Posterior cingulate gyrus (tissue), 11 donors: Measurements from ENCODE around the gene SLC5A3.

Experiments
- DNase-seq, 10 donors: peaks; one replicate each; pipeline versions ENCODE4 v3.0.0 to v3.0.0-alpha.2; 2020 to 2021; ENCODE audit warnings: mixed read lengths in 3 of 10
- intact Hi-C: fragments of 100-400 bp; cut with DNase I; formaldehyde crosslinking; loops from one replicate; pipeline ENCODE4 v1.15.1; 2023

SLC5A3 gene

DNA sequence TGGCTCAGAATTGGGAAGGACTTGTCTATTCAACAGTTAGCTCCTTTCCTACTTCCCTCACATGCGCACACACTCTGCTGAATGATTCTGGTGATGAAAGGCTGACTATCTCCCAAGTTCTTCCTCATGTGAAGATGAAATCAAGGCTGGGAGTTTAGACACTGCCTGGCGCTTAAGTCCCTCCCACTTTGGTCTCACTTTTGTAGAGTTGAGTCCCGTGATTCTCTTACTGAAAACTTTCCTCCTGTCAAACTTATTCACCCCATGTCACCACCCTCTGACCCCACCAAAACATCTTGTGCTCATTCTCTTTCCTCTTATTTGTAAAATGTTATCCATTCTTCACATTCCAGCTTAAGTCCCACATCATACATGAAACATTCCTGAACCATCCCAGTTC is 8.4 kb upstream of the SLC5A3 start:
- intact Hi-C loops = no loop called here
- no peak for DNase-seq

DNA sequence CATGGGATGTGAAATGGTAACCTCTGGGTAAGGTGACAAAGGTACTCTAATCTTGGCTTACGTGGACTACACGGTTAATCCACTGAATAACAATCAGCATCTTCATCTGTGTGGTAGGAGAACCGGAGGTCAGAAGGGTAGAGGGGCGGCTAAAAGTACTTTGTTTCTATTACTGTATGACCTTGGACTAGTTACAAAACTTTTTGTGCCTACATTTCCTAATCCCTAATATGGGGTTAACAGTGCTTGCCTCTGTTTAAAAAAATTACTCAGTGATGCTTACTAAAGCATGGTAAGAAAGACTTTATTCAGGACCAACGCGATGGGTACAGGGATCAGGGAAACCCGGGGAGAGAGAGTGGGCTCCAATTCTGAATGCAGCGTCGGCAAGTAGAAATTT is 1.7 kb upstream of the SLC5A3 start:
- DNase-seq = no peak
- intact Hi-C loops = loop anchor here (2.0 to 10.0 kb wide), 3 partner anchors 53 to 276 kb away; no protein-coding TSS in a partner anchor

DNA sequence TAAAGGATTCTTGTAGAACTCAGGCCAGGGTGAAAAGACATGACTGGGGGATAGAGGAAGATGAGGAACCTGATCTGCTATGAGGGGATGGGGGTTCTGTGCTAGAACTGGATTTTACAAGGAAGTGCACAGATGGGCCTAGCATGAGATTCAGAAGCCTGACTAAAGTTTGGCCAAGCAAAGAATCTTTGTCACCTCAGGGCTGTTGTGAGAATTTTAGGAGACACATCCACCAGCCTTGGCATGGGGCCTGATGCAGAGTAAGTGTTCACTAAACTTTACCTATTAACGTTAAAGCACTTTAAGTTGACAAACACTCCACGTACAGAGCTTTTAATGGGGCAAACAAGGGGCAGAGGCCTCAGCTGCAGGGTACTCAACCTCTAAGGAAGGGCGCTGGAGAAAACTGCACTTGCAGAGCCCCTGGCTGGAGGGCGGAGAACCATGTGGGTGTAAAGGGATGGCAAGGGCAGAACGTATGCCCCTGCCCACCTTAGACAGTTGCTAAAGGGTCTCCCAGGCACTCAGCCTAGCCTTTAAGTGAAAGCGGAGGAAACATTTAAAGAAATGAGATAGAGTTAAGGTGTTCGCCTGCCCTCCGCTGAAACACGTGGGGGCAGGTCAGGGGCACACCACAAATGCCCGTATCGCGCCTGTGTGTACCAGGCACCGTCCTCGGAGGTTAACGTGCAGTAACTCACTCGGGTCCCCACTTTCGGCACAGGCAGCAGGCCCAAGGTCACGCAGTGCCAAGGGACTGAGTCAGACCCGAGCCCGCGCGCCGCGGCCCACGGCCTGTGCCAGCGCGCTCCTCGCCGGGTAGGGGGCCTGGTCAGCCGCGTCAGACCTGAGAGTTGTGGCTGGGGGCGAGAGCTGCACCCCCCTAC is 990 bp upstream of the SLC5A3 start:
- DNase-seq = peak in 5 of 10 donors; percentile 6 to 89 (median 31)
- intact Hi-C loops = loop anchor here (1.0 to 10.0 kb wide), 4 partner anchors 52 to 275 kb away; no protein-coding TSS in a partner anchor

DNA sequence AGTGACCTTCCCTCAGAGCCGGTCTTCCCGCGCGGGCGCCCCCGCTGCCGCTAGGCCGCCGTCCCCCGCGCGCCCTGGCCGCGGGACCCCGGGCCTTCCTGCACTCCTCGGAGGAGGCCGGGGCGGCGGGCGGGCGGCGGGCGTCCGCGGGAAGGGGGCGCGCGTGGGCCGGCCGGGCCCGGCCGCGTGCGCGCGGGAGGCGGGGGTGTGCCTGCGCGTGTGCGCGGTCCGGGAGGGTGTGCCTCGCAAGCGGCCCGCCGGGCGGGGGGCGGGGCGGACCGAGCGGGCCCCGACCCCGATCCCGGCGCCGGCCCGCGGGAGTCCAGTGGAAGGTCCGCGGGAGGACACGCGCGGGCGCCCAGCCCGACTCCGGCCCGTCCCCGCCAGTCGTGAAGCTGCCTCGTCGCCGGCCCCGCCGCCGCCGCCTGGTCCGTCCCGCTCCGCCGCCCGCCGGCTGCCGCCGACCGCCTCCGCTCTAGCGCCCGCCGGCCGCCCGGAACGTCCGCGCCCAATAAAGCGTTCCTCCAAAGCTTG is 438 bp downstream of the SLC5A3 start:
- DNase-seq = peak in 7 of 10 donors; percentile 11 to 90 (median 58)
- intact Hi-C loops = loop anchor here (1.0 to 10.0 kb wide), 4 partner anchors 51 to 273 kb away; no protein-coding TSS in a partner anchor

DNA sequence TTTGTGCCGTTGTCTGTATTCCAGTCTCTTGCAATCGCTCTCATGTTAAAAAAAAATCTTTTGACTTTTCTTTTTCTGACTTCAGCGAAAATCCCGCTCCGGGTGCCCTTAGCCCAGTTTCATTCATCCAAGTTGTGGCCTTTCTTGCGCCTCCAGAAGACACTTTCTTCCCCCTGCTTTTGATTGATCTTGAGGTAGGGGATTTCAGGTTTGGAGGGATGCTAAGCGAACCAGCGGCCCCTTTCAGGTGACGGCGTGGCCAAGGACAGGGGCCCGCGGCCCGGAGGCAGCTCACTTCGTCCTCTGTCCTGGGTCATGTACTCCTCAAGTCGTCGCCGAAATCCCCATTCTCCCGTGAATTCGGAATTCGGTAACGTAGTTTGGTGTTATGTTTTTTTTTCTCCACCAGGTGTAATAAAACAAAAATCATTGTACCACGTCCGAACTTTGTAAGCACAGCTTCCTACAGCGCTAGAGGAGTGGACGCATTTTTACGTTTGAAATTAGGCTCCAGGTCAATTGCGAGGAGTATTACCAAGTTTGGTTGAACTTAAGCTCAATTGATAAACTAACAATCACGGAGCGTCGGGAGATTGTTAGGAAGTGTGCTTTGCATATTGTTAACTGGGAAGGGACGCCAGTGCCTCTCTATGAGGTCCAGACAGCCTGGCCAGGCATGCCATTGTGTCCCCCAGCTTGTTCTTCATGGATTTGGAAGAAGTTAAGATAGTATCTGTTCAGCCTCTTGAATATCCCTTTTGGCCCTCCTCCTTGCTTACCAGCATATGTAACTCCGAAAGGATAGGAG is 1.1 kb downstream of the SLC5A3 start:
- intact Hi-C loops = loop anchor here (5.0 to 10.0 kb wide), 2 partner anchors 50 to 273 kb away; no protein-coding TSS in a partner anchor
- peak in 1 of 10 donors; percentile 67 for DNase-seq

DNA sequence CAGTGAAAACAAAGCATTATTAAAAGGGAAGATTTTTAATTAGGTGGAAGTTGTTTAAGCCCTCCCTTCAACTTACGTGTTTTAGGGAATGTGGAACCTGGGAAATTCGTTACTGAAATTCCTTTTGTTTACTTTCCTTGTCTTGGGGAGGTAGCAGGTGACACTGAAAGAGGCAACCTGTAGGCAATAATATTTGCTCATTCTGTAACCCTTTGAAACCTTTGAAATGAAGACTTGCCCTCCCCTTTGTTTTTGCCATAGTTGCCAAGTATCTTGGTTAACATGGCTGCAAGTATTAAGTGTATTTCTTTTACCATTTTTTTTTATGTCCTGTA is 1.7 kb downstream of the SLC5A3 start:
- intact Hi-C loops = loop anchor here (10.0 kb wide), 1 partner anchor 50 kb away; no protein-coding TSS in a partner anchor
- no peak for DNase-seq

DNA sequence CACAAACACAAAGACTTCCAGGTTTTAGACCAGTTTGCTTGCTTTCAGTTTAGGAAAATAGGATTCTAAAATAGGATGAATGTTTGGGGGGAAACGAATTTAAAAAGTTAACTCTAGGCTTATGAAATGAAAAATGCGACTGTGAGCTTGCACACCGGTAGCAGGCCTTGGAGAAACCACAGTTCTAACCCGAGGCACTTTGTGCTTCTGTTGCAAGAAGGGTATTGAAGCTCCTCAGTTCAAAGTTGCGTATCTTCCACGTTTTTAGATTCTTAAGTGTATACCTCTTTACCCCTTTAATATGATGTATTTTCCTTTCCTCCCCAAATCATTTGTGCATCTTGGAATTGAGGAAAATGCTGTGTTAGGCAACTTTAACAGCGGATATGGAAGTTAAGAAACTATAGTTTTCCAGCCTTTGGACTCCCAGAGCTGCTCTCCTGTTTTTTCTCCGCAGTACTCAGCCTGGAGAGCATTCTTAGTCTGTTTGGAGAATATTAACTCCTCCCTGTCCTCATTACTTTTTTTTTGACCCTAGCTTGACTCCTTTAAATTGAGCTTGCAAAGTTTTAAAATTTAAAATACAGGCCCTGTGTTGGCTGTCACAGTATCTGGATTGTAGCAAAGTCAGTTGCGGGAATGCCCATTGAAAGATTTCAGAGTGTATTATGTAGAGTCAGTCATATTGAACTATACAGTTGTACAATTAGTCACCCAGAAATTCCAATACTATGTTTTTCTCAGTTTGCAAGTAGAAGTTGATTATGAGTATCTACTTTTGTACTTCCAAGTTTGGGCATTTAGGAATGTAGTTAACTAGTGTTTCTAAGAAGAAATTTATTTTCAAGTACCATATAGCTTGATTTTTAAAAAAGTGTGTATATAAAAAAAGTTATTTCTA is 2.6 kb downstream of the SLC5A3 start:
- intact Hi-C loops = loop anchor here (10.0 kb wide), 1 partner anchor 49 kb away; no protein-coding TSS in a partner anchor
- DNase-seq = no peak

DNA sequence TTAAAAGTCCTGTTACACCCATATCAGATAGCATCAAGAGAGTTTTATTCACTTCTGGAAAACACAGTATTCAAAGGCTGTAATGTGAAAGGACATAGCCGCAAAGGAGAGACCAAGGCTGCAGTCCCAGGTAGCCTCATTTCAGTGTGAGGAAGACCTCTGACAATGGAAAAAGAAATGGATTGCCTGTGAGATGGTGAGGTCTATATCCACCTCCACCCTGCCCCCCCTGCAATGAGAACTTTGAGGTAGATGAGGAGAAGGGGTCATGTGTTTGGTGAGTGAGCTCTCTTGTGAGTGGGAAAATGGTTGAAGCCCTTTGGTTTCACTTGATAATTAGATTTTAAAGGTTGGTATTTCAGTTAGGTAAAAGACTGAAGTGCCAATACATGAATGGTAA is 3.5 kb downstream of the SLC5A3 start:
- intact Hi-C loops = loop anchor here (10.0 kb wide), 1 partner anchor 48 kb away; no protein-coding TSS in a partner anchor
- DNase-seq = no peak

DNA sequence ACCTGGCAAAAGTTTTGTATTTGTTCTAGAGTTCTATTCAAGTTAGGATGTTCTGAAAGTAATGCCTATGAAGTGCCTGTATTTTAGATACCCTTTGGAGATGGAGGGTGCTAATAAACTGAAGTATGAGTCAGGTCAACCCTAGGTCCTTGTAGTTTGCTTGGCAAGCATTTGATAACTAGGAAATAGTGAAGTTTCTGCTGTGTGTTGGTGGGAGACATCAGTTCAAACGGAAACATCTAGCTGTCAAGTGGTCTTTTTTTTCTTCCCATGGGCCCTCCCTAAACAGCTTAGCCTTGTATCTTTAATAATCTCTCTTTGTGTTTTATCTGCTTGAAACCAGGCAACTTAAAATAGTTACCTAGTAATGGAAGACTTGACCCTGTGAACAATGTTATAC is 4.5 kb downstream of the SLC5A3 start:
- intact Hi-C loops = loop anchor here (10.0 kb wide), 1 partner anchor 47 kb away; no protein-coding TSS in a partner anchor

DNA sequence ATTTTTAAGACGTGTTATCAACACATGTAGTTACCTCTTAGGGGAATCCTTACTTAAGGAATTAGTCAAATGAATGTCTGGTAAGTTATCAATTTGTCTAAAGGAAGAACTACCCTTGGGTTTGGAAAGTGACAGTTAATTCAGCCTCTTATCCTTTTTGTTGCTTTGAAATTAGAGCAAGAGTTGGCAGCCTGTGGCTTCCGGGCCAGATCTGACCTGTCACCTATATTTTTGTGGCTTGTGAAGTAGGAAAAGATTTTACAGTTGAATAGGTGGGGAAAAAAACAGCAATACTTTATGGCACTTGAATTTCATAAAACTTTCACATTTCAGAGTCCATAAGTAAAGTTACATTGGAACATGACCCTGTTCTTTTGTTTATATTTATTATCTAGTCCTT is 5.5 kb downstream of the SLC5A3 start:
- intact Hi-C loops = loop anchor here (10.0 kb wide), 1 partner anchor 46 kb away; no protein-coding TSS in a partner anchor
- DNase-seq = no peak

More for the DNA sequence above, 4.5 kb downstream of the SLC5A3 start:
- DNase-seq = no peak

DNA sequence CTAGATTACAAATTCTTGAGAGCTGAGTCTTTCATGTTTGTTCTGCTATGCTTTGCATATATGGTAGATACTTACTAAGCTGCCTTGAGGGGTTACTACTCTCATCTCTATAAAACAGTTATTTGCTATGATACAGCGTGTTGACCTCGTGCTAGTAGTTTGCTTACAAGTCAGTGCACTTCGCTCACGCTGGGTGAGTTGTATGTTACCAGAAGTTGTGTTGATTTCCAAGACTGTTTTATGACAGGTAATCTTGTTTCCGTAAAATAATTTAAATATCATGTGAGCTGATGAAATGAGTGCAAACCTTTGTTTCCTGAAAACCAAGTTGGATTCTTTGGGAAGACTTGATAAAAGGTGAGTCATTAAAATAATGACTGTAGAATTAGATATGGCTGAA is 7.3 kb downstream of the SLC5A3 start:
- intact Hi-C loops = no loop called here
- no peak for DNase-seq

DNA sequence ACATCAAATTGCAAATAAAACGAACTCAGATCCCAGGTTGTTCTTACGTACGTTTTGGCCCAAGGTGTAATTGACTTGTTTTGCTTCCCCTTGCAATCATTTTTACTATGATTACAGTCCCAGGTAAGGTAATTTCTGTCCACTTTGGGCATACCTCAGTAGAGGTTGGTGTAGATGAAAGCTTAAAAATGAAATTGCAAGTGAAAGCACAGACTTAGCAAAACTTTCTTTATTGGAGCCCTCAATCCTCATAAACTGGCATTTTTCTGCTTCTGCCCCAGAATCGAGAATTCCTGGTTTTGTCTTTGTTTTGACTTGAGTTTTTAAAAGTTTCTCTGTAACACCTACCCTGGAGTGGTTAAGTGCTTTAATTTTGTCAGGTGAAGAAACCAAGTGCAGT is 9.4 kb downstream of the SLC5A3 start:
- intact Hi-C loops = no loop called here

DNA sequence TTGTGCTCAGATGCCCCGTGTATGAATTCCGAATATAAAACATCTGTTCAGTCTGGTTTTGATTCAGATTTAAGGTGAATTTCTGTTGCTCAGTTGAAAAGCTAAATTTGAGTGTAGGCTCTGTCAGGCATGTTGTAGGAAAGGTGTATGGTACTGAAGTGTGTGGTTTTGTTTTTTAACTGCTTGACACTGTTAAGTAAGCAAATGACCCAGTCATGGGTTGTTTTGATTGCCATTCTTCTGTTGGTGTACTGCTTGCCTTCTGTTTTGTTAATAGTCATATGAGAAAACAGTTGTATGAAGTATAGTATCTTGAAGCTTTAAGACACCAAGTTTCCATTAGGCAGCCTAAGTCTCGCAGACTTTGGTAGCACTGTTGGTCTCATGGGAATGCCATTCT is 10.0 kb downstream of the SLC5A3 start:
- DNase-seq = no peak
- intact Hi-C loops = no loop called here

More for the DNA sequence above, 9.4 kb downstream of the SLC5A3 start:
- DNase-seq = no peak

DNA sequence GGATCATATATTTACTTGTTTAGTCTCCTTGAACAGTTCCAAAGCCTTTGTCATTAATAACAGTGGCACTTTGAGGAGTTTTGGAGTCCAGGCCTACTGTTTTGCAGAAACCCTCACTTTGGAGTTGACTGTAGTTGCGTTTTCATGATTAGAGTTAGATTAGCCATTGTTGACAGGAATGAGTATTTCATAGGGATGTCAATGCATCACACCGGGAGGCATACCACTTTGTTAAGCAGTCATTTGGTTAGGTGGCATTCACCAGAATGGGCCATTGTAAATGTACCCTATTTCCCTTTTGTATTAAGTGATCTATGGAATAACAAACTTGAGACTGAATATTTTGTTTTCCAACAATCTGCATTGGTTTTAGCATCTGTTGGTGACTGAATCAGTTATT is 11.8 kb downstream of the SLC5A3 start:
- intact Hi-C loops = no loop called here
- DNase-seq = no peak

DNA sequence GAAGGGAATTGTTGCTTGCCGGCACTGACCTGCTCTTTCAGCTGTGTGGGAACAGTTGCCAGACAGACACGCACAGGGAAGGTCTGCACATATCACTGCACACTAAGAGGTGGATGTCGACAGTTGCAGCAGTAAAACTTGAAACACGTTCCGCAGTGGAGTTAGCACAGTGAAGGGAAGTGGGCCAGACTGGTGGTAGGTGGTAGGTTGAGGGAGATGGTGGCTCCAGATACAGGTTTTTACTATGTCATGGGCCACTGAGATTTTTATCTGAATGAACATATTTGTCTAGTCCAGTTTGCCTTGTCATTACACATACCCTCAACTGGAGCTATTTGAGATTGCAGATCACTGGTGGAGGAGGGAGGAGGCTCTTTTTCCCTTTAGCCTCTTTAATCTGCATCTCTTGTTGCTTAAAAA is 13.5 kb downstream of the SLC5A3 start:
- intact Hi-C loops = no loop called here
- no peak for DNase-seq

DNA sequence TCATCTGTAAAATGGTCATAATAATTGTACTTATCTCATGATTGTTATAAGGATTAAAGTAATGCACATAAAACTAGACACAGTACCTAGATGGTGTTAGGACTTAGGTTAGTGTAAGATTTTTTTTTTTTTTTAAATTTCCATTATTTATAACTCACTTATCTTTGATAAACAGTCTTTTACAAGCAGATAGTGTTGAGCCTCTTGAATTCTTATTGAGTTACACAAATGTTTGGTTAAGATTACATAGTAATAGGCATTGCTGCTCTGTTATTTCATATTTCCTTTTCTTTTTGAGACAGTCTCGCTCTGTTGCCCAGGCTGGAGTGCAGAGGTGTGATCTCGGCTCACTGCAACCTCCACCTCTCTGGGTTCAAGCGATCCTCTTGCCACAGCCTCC is 15.4 kb downstream of the SLC5A3 start:
- intact Hi-C loops = no loop called here
- no peak for DNase-seq

DNA sequence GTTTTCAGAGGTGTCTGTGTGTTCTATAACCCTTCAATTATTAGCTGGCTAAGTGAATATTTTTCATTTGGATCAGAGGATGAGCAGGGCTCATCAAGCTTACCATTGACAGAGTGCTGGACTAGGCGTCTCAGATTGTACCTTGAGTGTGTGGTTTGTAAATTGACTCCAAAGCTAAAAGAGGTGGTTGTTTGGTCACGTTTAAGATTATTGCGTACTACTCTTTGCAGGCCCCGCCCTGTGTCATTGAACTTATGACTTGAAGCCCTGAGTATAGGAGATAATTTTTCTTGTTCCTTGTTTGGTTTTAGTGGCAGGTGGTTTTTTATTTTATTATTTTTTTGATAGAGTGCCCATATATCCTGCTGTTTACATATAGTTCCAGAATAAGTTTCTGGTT is 17.7 kb downstream of the SLC5A3 start:
- no peak for DNase-seq
- intact Hi-C loops = no loop called here

DNA sequence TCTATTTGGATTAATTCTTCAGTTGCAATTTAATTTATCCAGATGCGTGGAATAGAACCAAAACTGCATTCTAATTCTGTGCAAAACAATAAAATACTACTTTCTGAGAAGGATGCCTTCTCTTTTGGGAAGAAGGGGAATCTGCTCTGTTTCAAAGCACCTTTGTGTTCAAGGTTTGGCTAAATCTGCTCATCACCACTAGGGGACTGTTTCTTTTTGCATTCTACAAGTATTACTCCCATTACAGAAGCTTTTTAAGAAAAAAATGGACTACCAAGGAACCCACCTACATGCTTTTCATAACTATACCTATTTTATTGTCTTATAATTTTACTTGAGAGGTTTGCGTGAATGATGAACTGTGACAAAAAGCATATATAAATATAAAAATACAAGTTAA is 18.2 kb downstream of the SLC5A3 start:
- intact Hi-C loops = no loop called here
- no peak for DNase-seq

DNA sequence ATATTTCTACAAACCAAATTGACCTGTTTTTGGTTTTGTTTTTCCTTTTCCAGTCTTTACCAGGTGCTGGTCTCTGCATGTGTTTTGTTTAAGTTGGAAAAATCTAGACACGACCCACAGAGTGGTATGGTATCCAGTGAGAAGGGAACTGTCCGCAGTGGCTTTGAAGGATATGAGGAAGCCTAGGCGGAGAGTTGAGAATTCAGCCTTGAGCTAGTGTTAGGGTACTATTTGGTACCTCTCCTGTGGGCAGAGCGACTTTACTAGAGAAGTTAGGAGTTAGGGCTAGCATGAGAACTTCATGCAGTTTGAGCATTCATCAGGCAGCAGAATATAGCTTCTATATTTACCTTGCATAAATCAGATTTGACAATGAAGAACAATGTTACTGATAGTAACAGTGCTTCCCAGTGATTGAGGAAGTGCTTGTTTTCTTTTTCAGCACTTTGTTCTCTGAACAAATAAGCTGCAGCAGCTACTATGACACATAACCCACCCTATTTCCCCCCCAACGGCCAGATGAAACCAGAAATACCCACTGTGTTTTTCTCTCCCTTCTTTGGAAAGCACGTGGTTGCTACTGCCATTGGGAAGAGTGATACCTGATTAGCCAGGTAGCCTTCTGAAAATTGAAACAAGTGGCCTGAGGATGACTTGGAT is 19.0 kb downstream of the SLC5A3 start:
- DNase-seq = no peak
- intact Hi-C loops = no loop called here
